Epithelial cell of alveolus of lung (primary cell): ENCODE data around the gene CST1. TPM values are rescaled to one million over a fixed set of nuclear protein-coding genes. Genes with fewer than 3 reads are reported as not detected.

Experiments used
- total RNA-seq: library from RNA; depleted of rRNA; stranded (reverse); fragments of >200 nt; gene quantifications from 2 replicates; pipeline ENCODE4 v1.2.1, GENCODE V29; 2015

CST1 gene, protein sequence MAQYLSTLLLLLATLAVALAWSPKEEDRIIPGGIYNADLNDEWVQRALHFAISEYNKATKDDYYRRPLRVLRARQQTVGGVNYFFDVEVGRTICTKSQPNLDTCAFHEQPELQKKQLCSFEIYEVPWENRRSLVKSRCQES
- total RNA-seq: 5.9 and 171 TPM in 2 replicates

DNA sequence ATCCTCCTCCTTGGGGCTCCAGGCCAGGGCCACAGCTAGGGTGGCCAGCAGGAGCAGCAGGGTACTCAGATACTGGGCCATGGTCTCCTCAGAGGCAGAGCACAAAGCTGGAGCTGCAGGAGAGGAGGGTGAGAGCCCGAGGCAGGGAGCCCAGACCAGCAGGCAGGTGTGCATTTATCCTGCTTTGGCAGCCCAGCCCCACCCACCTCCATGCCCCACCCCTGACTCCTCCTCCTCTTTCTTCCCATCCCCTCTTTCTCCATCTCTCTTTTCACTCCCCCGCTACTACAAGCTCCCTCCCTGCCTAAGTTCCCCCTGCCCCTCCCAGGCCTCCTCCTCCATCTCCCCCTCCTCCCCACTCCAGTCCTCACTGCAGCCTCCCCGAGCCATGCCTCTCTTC lies at the start of gene CST1:
CST1 (minus strand) TSS at position 150 of the 400 bp plus-strand sequence; CDS start at position 81, 69 bp downstream.

Other genes with a start within 250 kb of the CST1 start
- gene CST9L, start 182.5 kb downstream of the CST1 start, total RNA-seq: not detected in 2 replicates
- gene CST9, start 145.0 kb downstream of the CST1 start, total RNA-seq: not detected in 2 replicates
- gene CST3, start 113.0 kb downstream of the CST1 start, total RNA-seq: 801 and 827 TPM in 2 replicates
- gene CST4, start 61.9 kb downstream of the CST1 start, total RNA-seq: 0.78 TPM in 1 of 2 replicates, not detected in the other
- 0.56 TPM in 1 of 2 replicates, not detected in the other for gene CST2, start 75.8 kb upstream of the CST1 start, total RNA-seq
- gene CST5, start 128.8 kb upstream of the CST1 start, total RNA-seq: 0.13 TPM in 1 of 2 replicates, not detected in the other
- not detected in 2 replicates for gene GGTLC1, start 237.8 kb upstream of the CST1 start, total RNA-seq